ENCODE measurements around the gene SLC18A2. TPM values are rescaled to one million over a fixed set of nuclear protein-coding genes. Genes with fewer than 3 reads are reported as not detected.

The SLC18A2 gene
- total and polyA plus RNA-seq, 9 of the 15 experiments (the other 6 are each of a cell fraction or from before 2014, with no cell fraction given) = 0.03 to 5.4 (median 0.40) TPM

DNA sequence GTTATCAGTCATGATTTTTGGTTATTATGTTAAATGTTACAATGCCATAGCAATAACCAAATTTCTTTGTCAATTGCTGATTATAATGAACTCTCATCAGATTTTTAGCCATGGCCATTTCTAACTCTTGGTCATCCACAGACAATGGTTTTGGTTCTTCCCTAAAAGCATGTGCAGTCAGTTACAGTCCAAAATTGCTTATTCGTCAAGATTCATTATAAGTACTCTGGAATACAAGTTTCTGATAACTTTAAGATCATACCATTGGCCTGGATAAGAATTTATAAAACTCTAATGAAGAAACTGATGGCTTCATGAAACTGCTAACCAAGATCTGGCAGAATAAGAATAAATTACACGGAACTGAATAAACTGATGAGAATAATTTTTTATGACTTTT lies 83.5 kb downstream of the SLC18A2 start:
- peaks cover 6% of the 10 kb centered on the region; the same call in 1 of the 2 replicates for H4K20me1 ChIP-seq (replicated peaks; ENCODE audit: control insufficient read depth, insufficient read depth, low read length)
- no peak for ATAC-seq
- no peak overlapping the region for H2AFZ ChIP-seq (ENCODE audit: low read depth, low read length)
- intact Hi-C loops (cut with micrococcal nuclease) = loop anchor here (10.0 kb wide), 1 partner anchor 120 kb away; no protein-coding TSS in a partner anchor
- in situ Hi-C loops (cut with MboI) = no loop called here
- H3K27ac ChIP-seq (ENCODE audit: extremely low read depth, low read depth, low read length) = no peak overlapping the region
- H3K4me1 ChIP-seq (replicated peaks in 1 of 2; ENCODE audit: control insufficient read depth in 2 of 2, insufficient read depth in 2 of 2, low read length in 2 of 2) = no peaks in the 10 kb centered on the region
- no peak overlapping the region for H3K4me3 ChIP-seq
- H3K4me2 ChIP-seq (ENCODE audit: insufficient read depth, low read length) = no peak overlapping the region
- H3K79me2 ChIP-seq (ENCODE audit: control insufficient read depth, insufficient read depth, low read length) = peaks cover 90% of the 10 kb centered on the region
- H3K9me1 ChIP-seq (ENCODE audit: control insufficient read depth, insufficient read depth, low read length) = no peaks in the 10 kb centered on the region
- no peak for FAIRE-seq
- no peak overlapping the region for H3K9ac ChIP-seq (ENCODE audit: insufficient read depth in 1 of 2, low read depth in 2 of 2, low read length in 2 of 2)
- TF ChIP-seq C11orf30 (IDR thresholded peaks at IDR 0.05; ENCODE audit: low read depth) (peak; percentile 59), ZNF316 (IDR thresholded peaks at IDR 0.05) (peak; percentile 57), NFXL1 (CRISPR knock-in tag; IDR thresholded peaks at IDR 0.05) (no peak)
- H3K9me3 ChIP-seq (replicated peaks; ENCODE audit: control insufficient read depth, insufficient read depth, low read depth, low read length) = no peaks in the 10 kb centered on the region
- DNase-seq (ENCODE audit: extremely low read depth in 1 of 4, low spot score in 3 of 4) = no peak
- H3K27me3 ChIP-seq (ENCODE audit: control insufficient read depth in 2 of 2, insufficient read depth in 2 of 2, low read length in 2 of 2) = no peaks in the 10 kb centered on the region
- peaks cover 10% of the 10 kb centered on the region; the same call in 2 of the 3 replicates for H3K36me3 ChIP-seq (ENCODE audit: control insufficient read depth, insufficient read depth, low read length)
- ChIA-PET POLR2A (no interaction called here), CTCF (ENCODE audit: low intra/inter-chr PET ratio) (interaction anchor here (0.7 kb wide), 1 partner anchor 37 kb away, joined by 3 read pairs; no protein-coding TSS in a partner anchor)
- BruUV-seq (replicated peaks) = no TSS peak
- 92% methylated on average over 2 of the region's 2 CpGs for WGBS (ENCODE audit: insufficient coverage, low coverage, missing lambda C conversion rate)

DNA sequence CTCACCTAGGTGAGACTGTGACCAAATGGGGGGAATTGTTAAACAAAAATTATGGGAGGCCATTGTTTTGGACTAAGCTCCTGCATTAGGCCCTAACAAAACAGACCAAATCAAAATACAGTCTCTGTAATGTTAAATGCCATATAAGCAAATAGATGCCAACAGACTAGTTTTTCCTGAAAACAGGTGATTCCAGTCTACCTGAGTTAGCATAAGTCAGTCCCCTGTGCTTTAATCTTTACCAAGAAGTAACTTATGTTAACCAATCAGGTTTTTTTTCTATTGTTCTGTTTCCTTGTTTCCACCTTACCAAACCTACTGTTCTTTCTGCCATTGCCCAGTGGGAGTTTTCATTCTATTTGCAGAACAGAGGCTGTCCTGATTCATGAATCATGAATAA lies 86.3 kb downstream of the SLC18A2 start:
- DNase-seq (ENCODE audit: extremely low read depth in 1 of 4, low spot score in 3 of 4) = no peak
- Histone ChIP-seq H3K27me3 (ENCODE audit: control insufficient read depth in 2 of 2, insufficient read depth in 2 of 2, low read length in 2 of 2) (no peaks in the 10 kb centered on the region), H3K4me2 (ENCODE audit: insufficient read depth, low read length) (no peak overlapping the region), H3K4me1 (replicated peaks in 1 of 2; ENCODE audit: control insufficient read depth in 2 of 2, insufficient read depth in 2 of 2, low read length in 2 of 2) (no peaks in the 10 kb centered on the region), H3K9ac (ENCODE audit: insufficient read depth in 1 of 2, low read depth in 2 of 2, low read length in 2 of 2) (no peak overlapping the region), H2AFZ (ENCODE audit: low read depth, low read length) (no peak overlapping the region), H3K27ac (ENCODE audit: extremely low read depth, low read depth, low read length) (no peak overlapping the region), H3K9me3 (replicated peaks; ENCODE audit: control insufficient read depth, insufficient read depth, low read depth, low read length) (no peaks in the 10 kb centered on the region), H3K9me1 (ENCODE audit: control insufficient read depth, insufficient read depth, low read length) (no peaks in the 10 kb centered on the region), H3K36me3 (ENCODE audit: control insufficient read depth, insufficient read depth, low read length) (peaks cover 24% of the 10 kb centered on the region; the same call in 2 of the 3 replicates), H4K20me1 (replicated peaks; ENCODE audit: control insufficient read depth, insufficient read depth, low read length) (0 out of 2 replicates have a peak, but pooled peaks cover 8% of the 10 kb centered on the region), H3K79me2 (ENCODE audit: control insufficient read depth, insufficient read depth, low read length) (peaks cover 91% of the 10 kb centered on the region), H3K4me3 (no peak overlapping the region)
- BruUV-seq (replicated peaks) = no TSS peak
- in situ Hi-C loops (cut with MboI) (no loop called here), intact Hi-C loops (cut with micrococcal nuclease) (loop anchor here (10.0 kb wide), 1 partner anchor 118 kb away; no protein-coding TSS in a partner anchor)
- POLR2A ChIA-PET = interaction anchor here (0.6 to 0.9 kb wide), 2 partner anchors 15 to 111 kb away, joined by 3 read pairs; no protein-coding TSS in a partner anchor
- ATAC-seq = no peak
- FAIRE-seq = no peak
- CTCF ChIA-PET (ENCODE audit: low intra/inter-chr PET ratio) = no interaction called here
- TF ChIP-seq NFE2L1 (tag; IDR thresholded peaks at IDR 0.05; ENCODE audit: borderline replicate concordance, low read depth) (no peak), TCF15 (CRISPR knock-in tag; IDR thresholded peaks at IDR 0.05) (no peak), IFI16 (CRISPR knock-in tag; IDR thresholded peaks at IDR 0.05) (no peak), ZBTB5 (IDR thresholded peaks at IDR 0.05) (no peak)
- TF ChIP-seq, protein P1, sequence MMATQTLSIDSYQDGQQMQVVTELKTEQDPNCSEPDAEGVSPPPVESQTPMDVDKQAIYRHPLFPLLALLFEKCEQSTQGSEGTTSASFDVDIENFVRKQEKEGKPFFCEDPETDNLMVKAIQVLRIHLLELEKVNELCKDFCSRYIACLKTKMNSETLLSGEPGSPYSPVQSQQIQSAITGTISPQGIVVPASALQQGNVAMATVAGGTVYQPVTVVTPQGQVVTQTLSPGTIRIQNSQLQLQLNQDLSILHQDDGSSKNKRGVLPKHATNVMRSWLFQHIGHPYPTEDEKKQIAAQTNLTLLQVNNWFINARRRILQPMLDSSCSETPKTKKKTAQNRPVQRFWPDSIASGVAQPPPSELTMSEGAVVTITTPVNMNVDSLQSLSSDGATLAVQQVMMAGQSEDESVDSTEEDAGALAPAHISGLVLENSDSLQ (IDR thresholded peaks at IDR 0.05) = no peak
- TF ChIP-seq, protein P2, sequence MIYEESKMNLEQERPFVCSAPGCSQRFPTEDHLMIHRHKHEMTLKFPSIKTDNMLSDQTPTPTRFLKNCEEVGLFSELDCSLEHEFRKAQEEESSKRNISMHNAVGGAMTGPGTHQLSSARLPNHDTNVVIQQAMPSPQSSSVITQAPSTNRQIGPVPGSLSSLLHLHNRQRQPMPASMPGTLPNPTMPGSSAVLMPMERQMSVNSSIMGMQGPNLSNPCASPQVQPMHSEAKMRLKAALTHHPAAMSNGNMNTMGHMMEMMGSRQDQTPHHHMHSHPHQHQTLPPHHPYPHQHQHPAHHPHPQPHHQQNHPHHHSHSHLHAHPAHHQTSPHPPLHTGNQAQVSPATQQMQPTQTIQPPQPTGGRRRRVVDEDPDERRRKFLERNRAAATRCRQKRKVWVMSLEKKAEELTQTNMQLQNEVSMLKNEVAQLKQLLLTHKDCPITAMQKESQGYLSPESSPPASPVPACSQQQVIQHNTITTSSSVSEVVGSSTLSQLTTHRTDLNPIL (CRISPR knock-in tag; IDR thresholded peaks at IDR 0.05) = no peak
